HG03175 (cell line): ENCODE data around the gene B3GALNT2.

Source experiments
- ATAC-seq: cut with Tn5 transposase; IDR thresholded peaks from one replicate; pipeline ENCODE4 v1.9.1; 2021; ENCODE audit warnings: mild to moderate bottlenecking, moderate library complexity; ENCODE audit not compliant: unreplicated experiment

Gene B3GALNT2

GRCh38 chr1:235411489-235412486 lies 92.5 kb downstream of the B3GALNT2 start:
- no peak for ATAC-seq

- ATAC-seq, result no peak
Measured at GRCh38 chr1:235410467-235410866, 93.8 kb downstream of the B3GALNT2 start.

DNA sequence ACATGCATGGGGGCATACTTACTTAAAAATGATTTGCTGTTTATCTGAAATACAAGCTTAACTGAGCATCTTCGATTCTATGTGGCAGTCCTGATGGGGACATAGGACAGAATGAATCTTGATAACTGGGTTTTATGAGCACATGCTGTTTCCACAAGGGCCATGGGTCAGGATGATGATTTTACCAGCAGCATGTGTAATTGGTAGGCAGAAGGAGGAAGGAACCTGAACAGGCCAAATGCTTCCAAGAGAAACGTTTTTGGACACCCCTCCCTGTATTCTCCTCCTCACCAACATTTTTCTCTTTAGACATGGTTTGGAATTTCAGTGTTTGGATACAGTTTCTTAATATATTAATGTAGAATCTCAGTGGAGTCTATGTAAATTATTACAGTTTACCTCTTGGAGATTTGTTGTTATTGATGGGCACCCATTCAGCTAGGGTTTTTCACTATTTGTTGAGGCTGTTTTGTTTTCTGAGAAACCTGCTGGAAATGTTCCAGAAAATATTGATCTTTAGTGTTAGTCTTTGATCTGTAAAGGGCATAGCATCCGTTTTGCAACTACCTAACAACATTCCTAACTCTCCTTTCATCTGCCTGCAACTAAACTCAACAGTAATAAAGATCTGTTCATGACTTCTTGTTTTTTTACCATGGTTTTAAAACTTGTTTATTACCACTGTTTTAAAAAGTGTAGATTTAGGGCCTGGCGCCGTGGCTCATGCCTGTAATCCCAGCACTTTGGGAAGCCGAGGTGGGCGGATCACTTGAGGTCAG lies 95.0 kb downstream of the B3GALNT2 start:
- no peak for ATAC-seq

DNA sequence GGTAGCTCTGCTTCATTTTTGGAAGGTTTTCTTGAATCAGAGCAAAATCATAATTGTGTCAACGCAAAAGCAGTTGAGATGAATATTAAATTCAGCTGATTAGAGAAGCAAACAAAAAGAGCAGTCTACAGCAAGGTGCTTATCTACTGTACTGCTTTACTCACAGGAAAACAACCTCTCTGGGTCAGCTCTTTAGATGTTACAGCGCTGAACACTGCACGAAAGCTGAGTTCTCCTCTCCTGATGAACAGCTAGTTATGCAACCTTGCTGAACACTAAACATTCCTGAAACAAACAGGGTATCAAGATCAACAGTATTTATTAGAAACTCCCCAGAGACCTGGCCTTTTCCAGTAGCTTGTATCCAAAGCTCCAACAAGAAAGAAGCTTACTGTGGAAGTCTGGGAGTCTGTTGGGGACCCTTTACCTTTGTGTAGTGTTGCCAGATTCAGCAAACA lies 95.7 kb downstream of the B3GALNT2 start:
- no peak for ATAC-seq

- no peak for ATAC-seq
Measured at GRCh38 chr1:235407419-235407818, 96.8 kb downstream of the B3GALNT2 start.

GRCh38 chr1:235404190-235404589 lies 100.1 kb downstream of the B3GALNT2 start:
- ATAC-seq, result no peak

DNA sequence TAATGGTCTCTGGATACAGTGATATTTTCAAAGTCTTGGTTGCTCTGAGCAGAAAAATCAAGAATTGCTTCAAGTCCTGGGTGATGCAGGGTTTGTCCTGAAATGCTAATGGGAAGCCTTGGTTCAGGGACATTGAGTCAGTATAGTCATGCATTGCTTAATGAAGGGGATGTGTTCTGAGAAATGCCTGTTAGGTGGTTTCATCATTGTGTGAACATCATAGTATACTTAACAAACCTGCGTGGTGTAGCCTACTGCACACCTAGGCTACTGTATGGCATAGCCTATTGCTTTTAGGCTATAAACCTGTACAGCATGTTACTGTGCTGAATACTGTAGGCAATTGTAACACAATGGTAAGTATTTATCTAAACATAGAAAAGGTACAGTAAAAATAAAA lies 100.7 kb downstream of the B3GALNT2 start:
- ATAC-seq, result no peak

DNA sequence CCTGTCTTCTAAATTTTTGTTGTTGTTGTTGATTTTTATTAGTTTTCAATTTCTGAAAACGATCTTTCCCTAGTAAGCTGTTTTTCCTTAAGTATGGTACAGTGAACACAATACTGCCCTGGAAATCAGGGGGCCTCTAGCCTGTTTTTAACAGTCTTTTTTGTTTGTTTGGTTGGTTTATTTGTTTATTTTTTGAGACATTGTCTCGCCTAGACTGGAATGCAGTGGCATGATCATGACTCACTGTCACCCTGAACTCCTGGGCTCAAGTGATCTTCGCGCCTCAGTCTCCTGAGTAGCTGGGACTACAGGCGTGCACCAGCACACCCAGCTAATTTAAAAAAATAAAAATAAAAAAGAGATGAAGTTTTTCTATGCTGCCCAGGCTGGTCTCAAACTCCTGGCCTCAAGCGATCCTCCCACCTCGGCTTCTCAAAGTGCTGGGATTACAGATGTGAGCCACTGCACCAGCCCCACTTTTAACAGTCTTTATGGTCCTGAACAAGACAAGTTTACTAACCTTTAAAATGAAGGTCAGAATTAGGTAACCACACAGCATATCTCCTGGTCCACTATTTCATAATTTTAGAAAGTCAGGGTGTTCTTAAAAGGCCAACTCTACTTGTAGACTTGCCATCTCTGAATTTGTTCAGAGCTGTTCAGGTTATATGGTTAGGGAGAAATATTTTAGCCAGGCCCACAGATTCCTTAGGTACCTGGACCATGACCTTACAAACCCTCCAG lies 101.6 kb downstream of the B3GALNT2 start:
- no peak for ATAC-seq

DNA sequence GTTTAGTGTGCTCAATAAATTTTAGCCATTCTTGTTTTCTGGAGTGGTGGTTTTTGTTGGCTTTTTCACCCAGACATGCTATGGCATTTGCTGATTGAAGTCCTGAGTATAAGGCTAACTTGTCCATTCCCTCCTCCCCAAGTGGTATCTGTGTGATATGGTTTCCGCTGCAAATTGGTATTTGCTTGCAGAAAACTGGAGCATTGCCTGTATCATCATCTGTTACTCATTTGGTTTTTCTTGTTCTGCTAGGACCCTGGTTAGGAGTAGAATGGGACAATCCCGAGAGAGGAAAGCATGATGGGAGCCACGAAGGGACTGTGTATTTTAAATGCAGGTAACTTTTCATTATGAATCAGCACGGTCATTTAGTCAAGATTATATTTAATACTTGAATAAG lies 103.0 kb downstream of the B3GALNT2 start:
- ATAC-seq, result no peak
